Sigmoid colon (tissue), 4 donors: Measurements from ENCODE around the gene MIPEP.

Experiments used
- CTCF ChIP-seq, 4 experiments: fragments of 450-650 bp in 3 of 4; fragments of 200-600 bp in 1 of 4; IDR thresholded peaks; one replicate each; pipeline ENCODE4 v1.5.1; 2016 to 2019; ENCODE audit warnings: antibody characterized with exemption in 4 of 4, mild to moderate bottlenecking in 3 of 4, moderate library complexity in 2 of 4
- POLR2A ChIP-seq, 2 donors: fragments of 450-650 bp; IDR thresholded peaks; one replicate each; pipeline ENCODE4 v1.6.1; 2016; ENCODE audit warnings: antibody characterized with exemption in 2 of 2, mild to moderate bottlenecking in 2 of 2, moderate library complexity in 2 of 2
- POLR2AphosphoS5 ChIP-seq, 4 donors: sonication (generic); formaldehyde crosslinking; IDR thresholded peaks; one replicate each; pipeline ENCODE4 v1.6.1; 2017; ENCODE audit warnings: antibody characterized with exemption in 4 of 4

GRCh38 chr13:23758798-23759527 is 130.2 kb downstream of the MIPEP start:
- no peak for TF ChIP-seq POLR2AphosphoS5 (IDR thresholded peaks at IDR 0.05)
- no peak for TF ChIP-seq CTCF (IDR thresholded peaks at IDR 0.05)
- TF ChIP-seq POLR2A (IDR thresholded peaks at IDR 0.05): no peak
